Renal cortex interstitium (tissue), 15 donors: ENCODE data around the gene RNASE3. TPM values are rescaled to one million over a fixed set of nuclear protein-coding genes. Genes with fewer than 3 reads are reported as not detected.
"Not testable (repeated sequence)": the region's sequence is repeated elsewhere in the genome, so short reads cannot be mapped to it uniquely, and the experiment has no call there.

Source experiments
- DNase-seq, 11 donors: peaks; one replicate each; pipeline ENCODE4 v3.0.0-alpha.2; 2013; ENCODE audit warnings: low read depth in 9 of 11, low spot score in 4 of 11; ENCODE audit errors: extremely low read depth in 1 of 11
- long read RNA-seq, 16 experiments: transcript quantifications; one replicate each; lab custom pipeline, GENCODE V29; 2026
- polyA plus RNA-seq, 3 donors: library from polyadenylated mRNA; unstranded; fragments of 120-200 nt; gene quantifications; one replicate each; pipeline ENCODE4 v1.2.1, GENCODE V29; 2013; ENCODE audit not compliant: insufficient read length in 3 of 3

The RNASE3 gene
- polyA plus RNA-seq: 1 to 10 TPM in 2 of 3 donors, under 1 TPM in 1; 0.50 to 1.5 (median 1.1) TPM
- long read RNA-seq, donor 1: 0 reads
- long read RNA-seq, donor 2: 0 reads
- long read RNA-seq, donor 3: 0 reads
- long read RNA-seq, donor 4: 0 reads
- long read RNA-seq, donor 5: 0 reads
- long read RNA-seq, donor 6: 0 reads
- long read RNA-seq, donor 7, partial matches to known transcripts: 0 of 2 reads
- long read RNA-seq, donor 7, other reads (novel, unspliced or antisense): 0 of 2 reads
- long read RNA-seq, donor 8: 0 reads
- long read RNA-seq, donor 9, partial matches to known transcripts: 0 of 1 reads
- long read RNA-seq, donor 9, other reads (novel, unspliced or antisense): 0 of 1 reads
- long read RNA-seq, donor 10: 0 reads
- long read RNA-seq, donor 11: 0 reads
- long read RNA-seq, donor 12: 0 reads
- long read RNA-seq, donor 13: 0 reads
- long read RNA-seq, donor 14: 0 reads
- long read RNA-seq, donor 15: 0 reads
- long read RNA-seq, donor 16: 0 reads

GRCh38 chr14:20891126-20891825, at the start of gene RNASE3:
Gene RNASE3, plus strand, starts transcription at chr14:20891385. Its CDS starts 302 bp downstream, at chr14:20891687.
- not testable (repeated sequence) for DNase-seq

GRCh38 chr14:20846560-20846959, 44.6 kb upstream of the RNASE3 start:
- DNase-seq: no peak

GRCh38 chr14:20848316-20848954, 42.8 kb upstream of the RNASE3 start:
- no peak for DNase-seq

GRCh38 chr14:20848955-20849570, 42.1 kb upstream of the RNASE3 start:
- DNase-seq: no peak

- no peak for DNase-seq
These were observed 38.1 kb upstream of the RNASE3 start for GRCh38 chr14:20853042-20853441.

GRCh38 chr14:20855652-20856291, 35.4 kb upstream of the RNASE3 start:
- DNase-seq: peak in 10 of 11 donors; percentile 51 to 82 (median 64)

GRCh38 chr14:20857207-20857606, 34.0 kb upstream of the RNASE3 start:
- DNase-seq: no peak

GRCh38 chr14:20857630-20858261, 33.4 kb upstream of the RNASE3 start:
- peak in 5 of 11 donors; percentile 36 to 45 (median 43) for DNase-seq

GRCh38 chr14:20866194-20866593, 25.0 kb upstream of the RNASE3 start:
- no peak for DNase-seq

GRCh38 chr14:20866963-20867362, 24.2 kb upstream of the RNASE3 start:
- DNase-seq: no peak

- DNase-seq: peak in 10 of 11 donors; percentile 21 to 62 (median 46)
These were observed 17.6 kb upstream of the RNASE3 start for GRCh38 chr14:20873370-20874177.

GRCh38 chr14:20877016-20877415, 14.2 kb upstream of the RNASE3 start:
- DNase-seq: no peak

GRCh38 chr14:20878695-20879094, 12.5 kb upstream of the RNASE3 start:
- no peak for DNase-seq

- DNase-seq: not testable (repeated sequence)
These were observed 10.0 kb upstream of the RNASE3 start for GRCh38 chr14:20881229-20881628.

GRCh38 chr14:20882787-20883186, 8.4 kb upstream of the RNASE3 start:
- not testable (repeated sequence) for DNase-seq

- DNase-seq: not testable (repeated sequence)
These were observed 2.8 kb upstream of the RNASE3 start for GRCh38 chr14:20888411-20888810.

- DNase-seq: peak in 2 of 11 donors; percentile 3 to 9
These were observed 4.1 kb downstream of the RNASE3 start for GRCh38 chr14:20895322-20895721.
